K562 (cell line): ENCODE measurements around the gene LDLR. TPM values are rescaled to one million over a fixed set of nuclear protein-coding genes. Genes with fewer than 3 reads are reported as not detected.

Experiments
- CBX8 ChIP-seq: fragments of 200-600 bp; sonication (generic); IDR thresholded peaks from 2 replicates; pipeline ENCODE4 v1.6.1; 2012; ENCODE audit warnings: borderline replicate concordance, mixed run types, low read depth, mild to moderate bottlenecking, moderate library complexity, mixed read lengths, low read length, control low read depth, inconsistent platforms; ENCODE audit not compliant: poor library complexity, severe bottlenecking; ENCODE audit errors: extremely low read depth
- CHD2 ChIP-seq: IDR thresholded peaks from 2 replicates; pipeline ENCODE4 v1.6.1; 2011; ENCODE audit warnings: low read depth, low read length
- EP300 ChIP-seq: IDR thresholded peaks from 2 replicates; pipeline ENCODE4 v1.6.1; 2012; ENCODE audit warnings: low read length, improper control_type of control experiment
- ERF ChIP-seq: fragments of 450-650 bp; formaldehyde crosslinking; IDR thresholded peaks from 2 replicates; pipeline ENCODE4 v1.4.0; 2020; ENCODE audit warnings: mild to moderate bottlenecking, mixed read lengths
- HCFC1 ChIP-seq: IDR thresholded peaks from 2 replicates; pipeline ENCODE4 v1.6.1; 2012; ENCODE audit warnings: low read depth, low read length, improper control_type of control experiment
- JUND ChIP-seq, 2 experiments: IDR thresholded peaks; 2 replicates in 1 of 2; 3 replicates in 1 of 2; pipeline ENCODE4 v1.6.1; 2011; ENCODE audit warnings: borderline replicate concordance in 2 of 2, low read depth in 2 of 2, low read length in 2 of 2, improper control_type of control experiment in 1 of 2, missing biosample characterization in 1 of 2, missing genetic modification characterization in 1 of 2, missing genetic modification reagents in 1 of 2
- PRDM10 ChIP-seq: fragments of 450-650 bp; IDR thresholded peaks from 2 replicates; pipeline ENCODE4 v1.6.1; 2018; ENCODE audit not compliant: partially characterized antibody
- SRF ChIP-seq, 2 experiments: fragments of 250-450, 450-650 bp in 1 of 2; sonication (Bioruptor Pico) in 1 of 2; sonication (generic) in 1 of 2; formaldehyde crosslinking; IDR thresholded peaks; 2 replicates each; pipeline versions ENCODE4 v1.5.0 to v1.5.1; 2020 to 2022; ENCODE audit warnings: mild to moderate bottlenecking in 1 of 2, missing genetic modification reagents in 1 of 2
- TCF7L2 ChIP-seq: fragments of 150-350 bp; IDR thresholded peaks from 2 replicates; pipeline ENCODE4 v1.6.1; 2016; ENCODE audit warnings: low read depth, mild to moderate bottlenecking, low read length, moderate library complexity
- UBTF ChIP-seq, 2 experiments: IDR thresholded peaks; 2 replicates each; pipeline ENCODE4 v1.6.1; 2012; ENCODE audit warnings: improper control_type of control experiment in 2 of 2, low read depth in 2 of 2, low read length in 2 of 2, borderline replicate concordance in 1 of 2
- ZNF121 ChIP-seq: sonication (generic); formaldehyde crosslinking; conservative IDR thresholded peaks from 2 replicates; pipeline ENCODE4 v1.8.0; 2022; ENCODE audit warnings: missing genetic modification reagents
- ZNF174 ChIP-seq: fragments of 250-450 bp; sonication (Bioruptor Pico); IDR thresholded peaks from 2 replicates; pipeline ENCODE4 v1.4.0; 2020; ENCODE audit warnings: mild to moderate bottlenecking
- polyA plus RNA-seq, 8 experiments: library from polyadenylated mRNA; depleted of rRNA in 4 of 8; stranded (reverse) in 5 of 8; unstranded in 3 of 8; fragments of >200 nt; fragmentation: Nextera tagmentation in 2 of 8; fragmentation: Illumina TruSeq in 1 of 8; extraction: Ambion mirVana in 2 of 8; extraction: Trizol in 1 of 8; gene quantifications; 2 replicates each; pipeline versions ENCODE4 v1.2.1 to v1.2.3, GENCODE V29; 2011 to 2014; ENCODE audit warnings: inconsistent platforms in 1 of 8, missing spikeins in 1 of 8
- total RNA-seq, 7 experiments: library from RNA; depleted of rRNA in 6 of 7; stranded (reverse); fragments of >200 nt in 6 of 7; fragmentation: Illumina TruSeq in 2 of 7; extraction: Trizol in 2 of 7; gene quantifications; 2 replicates each; pipeline versions ENCODE4 v1.2.1 to v1.2.3, GENCODE V29; 2011 to 2021; ENCODE audit warnings: low replicate concordance in 1 of 7
- TF ChIP-seq, protein P1 (sequence below): fragments of 250-450 bp; sonication (Bioruptor Pico); IDR thresholded peaks from 2 replicates; pipeline ENCODE4 v1.4.0; 2020

The LDLR gene
- total and polyA plus RNA-seq, 9 of the 15 experiments (the other 6 are each of a cell fraction or from before 2014, with no cell fraction given) = 19.9 to 114 (median 56.3) TPM

DNA sequence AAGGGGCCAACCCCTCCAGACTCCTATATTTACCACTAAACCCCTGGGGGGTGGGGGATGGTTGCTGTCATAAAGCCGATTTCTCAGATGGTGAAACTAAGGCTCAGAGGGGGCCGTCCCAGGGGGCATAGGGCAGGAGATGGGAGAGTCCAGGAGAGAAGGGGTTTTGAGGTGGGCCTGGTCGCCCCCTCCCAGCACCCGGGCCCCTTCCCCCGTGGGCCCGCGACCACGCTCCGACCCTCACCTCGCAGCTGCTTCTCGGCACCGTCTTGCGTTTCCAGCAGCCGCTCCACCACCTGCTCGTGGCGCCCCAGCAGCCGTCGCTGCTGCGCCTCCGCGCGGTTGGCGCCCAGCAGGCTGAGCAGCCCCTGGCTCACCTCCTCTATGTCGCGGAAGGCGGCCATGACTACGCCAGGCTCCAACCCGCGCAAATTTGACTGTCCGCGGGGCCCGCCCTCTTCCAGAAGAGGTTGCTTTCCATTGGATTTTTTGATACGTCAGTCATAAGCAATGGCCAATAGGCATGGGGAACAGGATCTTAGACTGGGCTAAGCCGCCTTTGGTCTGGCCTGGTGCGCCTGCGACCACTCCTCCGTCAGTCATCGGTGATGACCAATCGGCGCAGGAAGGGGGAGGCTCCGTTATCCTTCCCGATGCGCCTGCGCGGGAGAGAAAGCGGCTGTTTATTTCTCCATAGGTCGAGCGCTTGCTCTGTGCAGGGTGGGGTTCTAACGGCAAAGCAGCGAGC, 66.3 kb downstream of the LDLR start, which contains the start of gene SPC24 (continued):
- TF ChIP-seq PRDM10 (peak; percentile 56), ERF (0 out of 2 replicates have a peak, but pooled peaks have one; percentile 80), CHD2 (peak; percentile 80), SRF (CRISPR knock-in tag; IDR thresholded peaks at IDR 0.05) (peak in 1 of 2 experiments; percentile 14; a peak in 1 of 4 replicates), EP300 (0 out of 2 replicates have a peak, but pooled peaks have one; percentile 2), JUND (IDR thresholded peaks at IDR 0.05; ENCODE audit: borderline replicate concordance, low read depth, low read length) (no peak; the same call in 1 of the 2 replicates), JUND (tag; IDR thresholded peaks at IDR 0.05; ENCODE audit: borderline replicate concordance, low read depth, low read length) (no peak), UBTF (IDR thresholded peaks at IDR 0.05; ENCODE audit: borderline replicate concordance in 1 of 2, low read depth in 2 of 2, low read length in 2 of 2) (0 out of 4 replicates have a peak, but pooled peaks of 1 of the 2 experiments have one; percentile 33), CBX8 (no peak), ZNF174 (CRISPR knock-in tag) (0 out of 2 replicates have a peak, but pooled peaks have one; percentile 65), TCF7L2 (no peak), HCFC1 (peak; percentile 36; the same call in 1 of the 2 replicates), ZNF121 (CRISPR knock-in tag) (no peak)
- TF ChIP-seq, protein P1, sequence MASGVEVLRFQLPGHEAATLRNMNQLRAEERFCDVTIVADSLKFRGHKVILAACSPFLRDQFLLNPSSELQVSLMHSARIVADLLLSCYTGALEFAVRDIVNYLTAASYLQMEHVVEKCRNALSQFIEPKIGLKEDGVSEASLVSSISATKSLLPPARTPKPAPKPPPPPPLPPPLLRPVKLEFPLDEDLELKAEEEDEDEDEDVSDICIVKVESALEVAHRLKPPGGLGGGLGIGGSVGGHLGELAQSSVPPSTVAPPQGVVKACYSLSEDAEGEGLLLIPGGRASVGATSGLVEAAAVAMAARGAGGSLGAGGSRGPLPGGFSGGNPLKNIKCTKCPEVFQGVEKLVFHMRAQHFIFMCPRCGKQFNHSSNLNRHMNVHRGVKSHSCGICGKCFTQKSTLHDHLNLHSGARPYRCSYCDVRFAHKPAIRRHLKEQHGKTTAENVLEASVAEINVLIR (CRISPR knock-in tag) = 0 out of 2 replicates have a peak, but pooled peaks have one; percentile 5
